Activated naive CD4-positive, alpha-beta T cell treated with anti-CD3 and anti-CD28 coated beads, Interleukin-2, amount 50 U/mL, for 72 hours (primary cell): ENCODE data around the gene OR5K4. TPM values are rescaled to one million over a fixed set of nuclear protein-coding genes. Genes with fewer than 3 reads are reported as not detected.
A peak's percentile ranks its signal among the peaks of the same experiment; 100 is the strongest.

Experiments
- ATAC-seq, 2 donors: fragments of 150-1000 bp; cut with Tn5 transposase; 2 replicates each; pipeline ENCODE4 v1.10.0; 2021; ENCODE audit warnings: mild to moderate bottlenecking in 2 of 2, moderate library complexity in 2 of 2
- DNase-seq, 2 donors: peaks; one replicate each; pipeline ENCODE4 v3.0.0; 2021 to 2022; ENCODE audit warnings: low spot score in 2 of 2
- H3K27ac Mint-ChIP-seq, 2 donors: one replicate each; pipeline ENCODE4 v1.8.0; 2022; ENCODE audit warnings: mild to moderate bottlenecking in 2 of 2, mixed read lengths in 2 of 2
- H3K36me3 Mint-ChIP-seq, 2 donors: one replicate each; pipeline ENCODE4 v1.8.0; 2022; ENCODE audit warnings: mixed read lengths in 2 of 2
- H3K9me3 Mint-ChIP-seq, 2 donors: one replicate each; pipeline ENCODE4 v1.8.0; 2022; ENCODE audit warnings: mixed read lengths in 2 of 2
- total RNA-seq, 2 donors: library from RNA; stranded (reverse); gene quantifications; one replicate each; pipeline ENCODE4 v1.2.3, GENCODE V29; 2022

Gene OR5K4
- total RNA-seq, result not detected

- peaks cover 0 to 4% of the 10 kb centered on the region in 2 donors for H3K9me3 Mint-ChIP-seq
- H3K36me3 Mint-ChIP-seq, result peaks cover 0 to 3% of the 10 kb centered on the region in 2 donors
- DNase-seq (no peak), ATAC-seq (no peak)
- H3K27ac Mint-ChIP-seq, result no peak within 1 kb of the TSS
Measured at GRCh38 chr3:98353554-98353953, at the start of gene OR5K4. Gene OR5K4, plus strand, starts transcription at chr3:98353854. Its CDS starts 0 bp downstream, at chr3:98353854.

GRCh38 chr3:98322101-98322500 is 31.6 kb upstream of the OR5K4 start:
- H3K36me3 Mint-ChIP-seq, result no peaks in the 10 kb centered on the region
- H3K27ac Mint-ChIP-seq, result no peak overlapping the region
- H3K9me3 Mint-ChIP-seq, result no peaks in the 10 kb centered on the region
- DNase-seq (no peak), ATAC-seq (no peak)

- H3K36me3 Mint-ChIP-seq, result no peaks in the 10 kb centered on the region
- H3K9me3 Mint-ChIP-seq, result no peaks in the 10 kb centered on the region
- no peak for DNase-seq
- ATAC-seq, result no peak
- no peak overlapping the region for H3K27ac Mint-ChIP-seq
Measured at GRCh38 chr3:98322686-98323085, 31.0 kb upstream of the OR5K4 start.

- ATAC-seq, result no peak
Measured at GRCh38 chr3:98323425-98323824, 30.2 kb upstream of the OR5K4 start.

GRCh38 chr3:98325055-98325454 is 28.6 kb upstream of the OR5K4 start:
- no peaks in the 10 kb centered on the region for H3K9me3 Mint-ChIP-seq
- no peaks in the 10 kb centered on the region for H3K36me3 Mint-ChIP-seq
- DNase-seq, result no peak
- ATAC-seq, result no peak
- H3K27ac Mint-ChIP-seq, result no peak overlapping the region

More at GRCh38 chr3:98323425-98323824, 30.2 kb upstream of the OR5K4 start:
- Mint-ChIP-seq H3K27ac (no peak overlapping the region), H3K9me3 (no peaks in the 10 kb centered on the region), H3K36me3 (no peaks in the 10 kb centered on the region)
- DNase-seq, result no peak

GRCh38 chr3:98326105-98326893 is 27.4 kb upstream of the OR5K4 start:
- no peak for DNase-seq

GRCh38 chr3:98326945-98327344 is 26.7 kb upstream of the OR5K4 start:
- peak overlapping the region in 1 of 2 donors; percentile 11 for H3K27ac Mint-ChIP-seq
- DNase-seq, result no peak
- no peaks in the 10 kb centered on the region for H3K36me3 Mint-ChIP-seq
- no peaks in the 10 kb centered on the region for H3K9me3 Mint-ChIP-seq
- ATAC-seq, result peak in 1 of 2 donors; percentile 88

More at GRCh38 chr3:98326105-98326893, 27.4 kb upstream of the OR5K4 start:
- Mint-ChIP-seq H3K36me3 (no peaks in the 10 kb centered on the region), H3K9me3 (no peaks in the 10 kb centered on the region), H3K27ac (no peak overlapping the region)
- ATAC-seq, result no peak

GRCh38 chr3:98328933-98329332 is 24.7 kb upstream of the OR5K4 start:
- no peaks in the 10 kb centered on the region for H3K9me3 Mint-ChIP-seq
- no peak for DNase-seq
- H3K36me3 Mint-ChIP-seq, result no peaks in the 10 kb centered on the region
- no peak overlapping the region for H3K27ac Mint-ChIP-seq
- ATAC-seq, result peak; percentile 4 to 14

GRCh38 chr3:98329392-98330124 is 24.1 kb upstream of the OR5K4 start:
- peak in 1 of 2 donors; percentile 40 for DNase-seq
- H3K36me3 Mint-ChIP-seq, result no peaks in the 10 kb centered on the region
- peak; percentile 47 to 59 for ATAC-seq
- H3K27ac Mint-ChIP-seq, result peak overlapping the region in 1 of 2 donors; percentile 10
- no peaks in the 10 kb centered on the region for H3K9me3 Mint-ChIP-seq

GRCh38 chr3:98331329-98331728 is 22.3 kb upstream of the OR5K4 start:
- no peak overlapping the region for H3K27ac Mint-ChIP-seq
- no peaks in the 10 kb centered on the region for H3K9me3 Mint-ChIP-seq
- no peaks in the 10 kb centered on the region for H3K36me3 Mint-ChIP-seq
- DNase-seq (no peak), ATAC-seq (no peak)

- Mint-ChIP-seq H3K27ac (no peak overlapping the region), H3K9me3 (no peaks in the 10 kb centered on the region), H3K36me3 (no peaks in the 10 kb centered on the region)
- DNase-seq (no peak), ATAC-seq (peak in 1 of 2 donors; percentile 57)
Measured at GRCh38 chr3:98333989-98334606, 19.6 kb upstream of the OR5K4 start.

- no peaks in the 10 kb centered on the region for H3K9me3 Mint-ChIP-seq
- no peaks in the 10 kb centered on the region for H3K36me3 Mint-ChIP-seq
- H3K27ac Mint-ChIP-seq, result no peak overlapping the region
- DNase-seq, result no peak
- no peak for ATAC-seq
Measured at GRCh38 chr3:98339031-98339430, 14.6 kb upstream of the OR5K4 start.

GRCh38 chr3:98341758-98342157 is 11.9 kb upstream of the OR5K4 start:
- no peak for ATAC-seq
- Mint-ChIP-seq H3K27ac (no peak overlapping the region), H3K9me3 (no peaks in the 10 kb centered on the region), H3K36me3 (no peaks in the 10 kb centered on the region)
- no peak for DNase-seq

- no peaks in the 10 kb centered on the region for H3K36me3 Mint-ChIP-seq
- ATAC-seq (peak; percentile 50 to 56), DNase-seq (peak in 1 of 2 donors; percentile 63)
- no peak overlapping the region for H3K27ac Mint-ChIP-seq
- H3K9me3 Mint-ChIP-seq, result no peaks in the 10 kb centered on the region
Measured at GRCh38 chr3:98343647-98344507, 9.8 kb upstream of the OR5K4 start.

GRCh38 chr3:98350082-98350481 is 3.6 kb upstream of the OR5K4 start:
- H3K36me3 Mint-ChIP-seq, result no peaks in the 10 kb centered on the region
- ATAC-seq (no peak), DNase-seq (no peak)
- no peaks in the 10 kb centered on the region for H3K9me3 Mint-ChIP-seq
- no peak overlapping the region for H3K27ac Mint-ChIP-seq

GRCh38 chr3:98359250-98359649 is 5.6 kb downstream of the OR5K4 start:
- peak overlapping the region in 1 of 2 donors; percentile 77 for H3K27ac Mint-ChIP-seq
- ATAC-seq (no peak), DNase-seq (no peak)
- peaks cover 14 to 25% of the 10 kb centered on the region in 2 donors for H3K36me3 Mint-ChIP-seq
- peaks cover 12 to 14% of the 10 kb centered on the region in 2 donors for H3K9me3 Mint-ChIP-seq
